Activated CD4-positive, alpha-beta T cell treated with anti-CD3 and anti-CD28 coated beads, Interleukin-2, amount 10 ng/mL, durations not matched to agents 7 days and 5 days (primary cell): Measurements from ENCODE around the gene NIBAN1. TPM values are rescaled to one million over a fixed set of nuclear protein-coding genes. Genes with fewer than 3 reads are reported as not detected.
"Not testable (repeated sequence)": the region's sequence is repeated elsewhere in the genome, so short reads cannot be mapped to it uniquely, and the experiment has no call there.

Source experiments
- CTCF ChIA-PET: fragments of 350-600 bp; sonication (Branson Sonifier 250); formaldehyde crosslinking; loops from one replicate; lab custom pipeline; 2021; ENCODE audit warnings: antibody characterized with exemption; lab: Charles Lee
- POLR2A ChIA-PET: fragments of 350-600 bp; sonication (Branson Sonifier 250); formaldehyde crosslinking; loops from one replicate; lab custom pipeline; 2021; ENCODE audit warnings: antibody characterized with exemption; lab: Charles Lee
- DNase-seq: peaks from one replicate; pipeline ENCODE4 v3.0.0-alpha.2; 2020
- H3K27ac Mint-ChIP-seq: one replicate; pipeline ENCODE4 v1.8.0; 2021; ENCODE audit warnings: mild to moderate bottlenecking, moderate library complexity, mixed read lengths
- H3K27me3 Mint-ChIP-seq: one replicate; pipeline ENCODE4 v1.8.0; 2021; ENCODE audit warnings: mixed read lengths
- H3K36me3 Mint-ChIP-seq: one replicate; pipeline ENCODE4 v1.8.0; 2021; ENCODE audit warnings: low read depth, mixed read lengths
- H3K4me1 Mint-ChIP-seq: one replicate; pipeline ENCODE4 v1.8.0; 2021; ENCODE audit warnings: mixed read lengths
- H3K4me3 Mint-ChIP-seq: one replicate; pipeline ENCODE4 v1.8.0; 2021; ENCODE audit warnings: mild to moderate bottlenecking, moderate library complexity, mixed read lengths
- H3K9me3 Mint-ChIP-seq: one replicate; pipeline ENCODE4 v1.8.0; 2021; ENCODE audit warnings: mixed read lengths
- total RNA-seq, 2 experiments: library from RNA; stranded (reverse); gene quantifications; one replicate each; pipeline ENCODE4 v1.2.3, GENCODE V29; 2021

The NIBAN1 gene
- total RNA-seq, 2 experiments from 2014 or later = 57.6 to 60.9 TPM

GRCh38 chr1:184966989-184967388 is 7.3 kb downstream of the NIBAN1 start:
- Mint-ChIP-seq H3K27me3 (no peaks in the 10 kb centered on the region), H3K4me3 (no peak overlapping the region), H3K4me1 (peaks cover 44% of the 10 kb centered on the region), H3K27ac (no peak overlapping the region), H3K9me3 (no peaks in the 10 kb centered on the region), H3K36me3 (peaks cover 37% of the 10 kb centered on the region)
- no peak for DNase-seq
- CTCF ChIA-PET = no interaction called here
- POLR2A ChIA-PET = no interaction called here

- Mint-ChIP-seq H3K4me1 (peaks cover 39% of the 10 kb centered on the region), H3K27ac (no peak overlapping the region), H3K27me3 (no peaks in the 10 kb centered on the region), H3K4me3 (no peak overlapping the region), H3K9me3 (peaks cover 3% of the 10 kb centered on the region), H3K36me3 (peaks cover 39% of the 10 kb centered on the region)
- POLR2A ChIA-PET = no interaction called here
- CTCF ChIA-PET = no interaction called here
- DNase-seq = no peak
Measured at GRCh38 chr1:184965944-184966860, 8.1 kb downstream of the NIBAN1 start.

- H3K4me3 Mint-ChIP-seq = no peak overlapping the region
- POLR2A ChIA-PET = no interaction called here
- CTCF ChIA-PET = no interaction called here
- no peak overlapping the region for H3K27ac Mint-ChIP-seq
- H3K36me3 Mint-ChIP-seq = peaks cover 38% of the 10 kb centered on the region
- peaks cover 31% of the 10 kb centered on the region for H3K4me1 Mint-ChIP-seq
- DNase-seq = no peak
- H3K9me3 Mint-ChIP-seq = peaks cover 3% of the 10 kb centered on the region
- H3K27me3 Mint-ChIP-seq = no peaks in the 10 kb centered on the region
Measured at GRCh38 chr1:184965439-184965838, 8.9 kb downstream of the NIBAN1 start.

GRCh38 chr1:184959626-184960025 is 14.7 kb downstream of the NIBAN1 start:
- Mint-ChIP-seq H3K27me3 (no peaks in the 10 kb centered on the region), H3K9me3 (peaks cover 3% of the 10 kb centered on the region), H3K36me3 (peaks cover 29% of the 10 kb centered on the region), H3K4me1 (peaks cover 9% of the 10 kb centered on the region), H3K27ac (no peak overlapping the region), H3K4me3 (no peak overlapping the region)
- DNase-seq = no peak
- ChIA-PET CTCF (interaction anchor here (1.2 kb wide), 1 partner anchor 12 kb away, joined by 6 read pairs; no protein-coding TSS in a partner anchor), POLR2A (no interaction called here)

GRCh38 chr1:184958554-184959353 is 15.6 kb downstream of the NIBAN1 start:
- peaks cover 3% of the 10 kb centered on the region for H3K9me3 Mint-ChIP-seq
- no peaks in the 10 kb centered on the region for H3K27me3 Mint-ChIP-seq
- CTCF ChIA-PET = interaction anchor here (1.2 kb wide), 1 partner anchor 13 kb away, joined by 6 read pairs; no protein-coding TSS in a partner anchor
- no peak overlapping the region for H3K27ac Mint-ChIP-seq
- peaks cover 17% of the 10 kb centered on the region for H3K4me1 Mint-ChIP-seq
- no peak overlapping the region for H3K4me3 Mint-ChIP-seq
- DNase-seq = no peak
- POLR2A ChIA-PET = no interaction called here
- peaks cover 21% of the 10 kb centered on the region for H3K36me3 Mint-ChIP-seq

- POLR2A ChIA-PET, DNase-seq, H3K27me3 Mint-ChIP-seq, H3K9me3 Mint-ChIP-seq, H3K4me3 Mint-ChIP-seq, H3K27ac Mint-ChIP-seq: not testable (repeated sequence)
- Mint-ChIP-seq H3K4me1 (peaks cover 22% of the 10 kb centered on the region), H3K36me3 (peaks cover 23% of the 10 kb centered on the region)
- CTCF ChIA-PET = interaction anchor here (1.4 kb wide), 1 partner anchor 11 kb away, joined by 3 read pairs; no protein-coding TSS in a partner anchor
Measured at GRCh38 chr1:184957901-184958300, 16.4 kb downstream of the NIBAN1 start.

- Mint-ChIP-seq H3K36me3 (peaks cover 23% of the 10 kb centered on the region), H3K4me1 (peaks cover 22% of the 10 kb centered on the region), H3K27ac (no peak overlapping the region), H3K4me3 (no peak overlapping the region), H3K9me3 (peaks cover 3% of the 10 kb centered on the region), H3K27me3 (no peaks in the 10 kb centered on the region)
- ChIA-PET POLR2A (no interaction called here), CTCF (interaction anchor here (1.4 kb wide), 1 partner anchor 12 kb away, joined by 3 read pairs; no protein-coding TSS in a partner anchor)
- no peak for DNase-seq
Measured at GRCh38 chr1:184956999-184957700, 17.2 kb downstream of the NIBAN1 start.

- H3K27me3 Mint-ChIP-seq = no peaks in the 10 kb centered on the region
- peaks cover 20% of the 10 kb centered on the region for H3K4me1 Mint-ChIP-seq
- H3K4me3 Mint-ChIP-seq = no peak overlapping the region
- H3K27ac Mint-ChIP-seq = no peak overlapping the region
- H3K9me3 Mint-ChIP-seq = no peaks in the 10 kb centered on the region
- CTCF ChIA-PET = interaction anchor here (1.0 to 1.1 kb wide), 2 partner anchors 20 to 149 kb away, joined by 4 read pairs; partner anchors contain the start of gene NIBAN1
- peaks cover 25% of the 10 kb centered on the region for H3K36me3 Mint-ChIP-seq
- POLR2A ChIA-PET = no interaction called here
- no peak for DNase-seq
Measured at GRCh38 chr1:184954232-184954995, 19.9 kb downstream of the NIBAN1 start.

GRCh38 chr1:184953600-184954219 is 20.6 kb downstream of the NIBAN1 start:
- H3K9me3 Mint-ChIP-seq = no peaks in the 10 kb centered on the region
- peaks cover 25% of the 10 kb centered on the region for H3K36me3 Mint-ChIP-seq
- no peaks in the 10 kb centered on the region for H3K27me3 Mint-ChIP-seq
- no peak for DNase-seq
- peak overlapping the region; percentile 17 for H3K27ac Mint-ChIP-seq
- POLR2A ChIA-PET = no interaction called here
- H3K4me1 Mint-ChIP-seq = peaks cover 20% of the 10 kb centered on the region
- CTCF ChIA-PET = interaction anchor here (1.0 to 1.1 kb wide), 2 partner anchors 21 to 149 kb away, joined by 4 read pairs; partner anchors contain the start of gene NIBAN1
- no peak overlapping the region for H3K4me3 Mint-ChIP-seq

GRCh38 chr1:184952428-184952827 is 21.9 kb downstream of the NIBAN1 start:
- Mint-ChIP-seq H3K4me3 (no peak overlapping the region), H3K4me1 (peaks cover 20% of the 10 kb centered on the region), H3K27me3 (no peaks in the 10 kb centered on the region), H3K36me3 (peaks cover 25% of the 10 kb centered on the region), H3K9me3 (no peaks in the 10 kb centered on the region), H3K27ac (no peak overlapping the region)
- ChIA-PET CTCF (no interaction called here), POLR2A (no interaction called here)
- DNase-seq = no peak

- Mint-ChIP-seq H3K4me3 (no peak overlapping the region), H3K36me3 (peaks cover 25% of the 10 kb centered on the region), H3K9me3 (no peaks in the 10 kb centered on the region), H3K27ac (no peak overlapping the region), H3K27me3 (no peaks in the 10 kb centered on the region), H3K4me1 (peaks cover 23% of the 10 kb centered on the region)
- CTCF ChIA-PET = interaction anchor here (1.0 kb wide), 1 partner anchor 30 kb away, joined by 3 read pairs; no protein-coding TSS in a partner anchor
- POLR2A ChIA-PET = interaction anchor here (0.8 kb wide), 1 partner anchor 60 kb away, joined by 3 read pairs; no protein-coding TSS in a partner anchor
- DNase-seq = no peak
Measured at GRCh38 chr1:184951788-184952187, 22.5 kb downstream of the NIBAN1 start.
